Tibial artery (tissue), 4 donors: Measurements from ENCODE around the gene CEBPZOS.

Source experiments
- DNase-seq, 2 donors: peaks; one replicate each; pipeline ENCODE4 v3.0.0-alpha.2; 2019
- H3K27ac ChIP-seq, 2 donors: fragments of 200-600 bp; sonication (generic) in 1 of 2; 1 replicate in 1 of 2; 2 replicates in 1 of 2; pipeline ENCODE4 v1.5.1; 2018 to 2019; ENCODE audit warnings: mild to moderate bottlenecking in 1 of 2
- H3K27me3 ChIP-seq, 2 donors: fragments of 200-600 bp; sonication (generic) in 1 of 2; one replicate each; pipeline versions ENCODE4 v1.5.1 to v1.6.0; 2016 to 2019
- H3K36me3 ChIP-seq, 3 donors: fragments of 200-600 bp; sonication (generic) in 2 of 3; one replicate each; pipeline ENCODE4 v1.5.1; 2016 to 2019; ENCODE audit warnings: mild to moderate bottlenecking in 2 of 3
- H3K4me1 ChIP-seq, 4 donors: fragments of 200-600 bp; sonication (generic) in 2 of 4; 1 replicate in 3 of 4; 2 replicates in 1 of 4; pipeline ENCODE4 v1.5.1; 2016 to 2019
- H3K4me3 ChIP-seq, 2 donors: fragments of 200-600 bp; sonication (generic) in 1 of 2; 1 replicate in 1 of 2; 2 replicates in 1 of 2; pipeline ENCODE4 v1.5.1; 2018 to 2019; ENCODE audit warnings: mild to moderate bottlenecking in 2 of 2
- H3K9me3 ChIP-seq, 3 donors: fragments of 200-600 bp; sonication (generic) in 1 of 3; one replicate each; pipeline ENCODE4 v1.5.1; 2016 to 2019
- CTCF ChIP-seq, 2 experiments: fragments of 200-600 bp in 1 of 2; fragments of 450-650 bp in 1 of 2; IDR thresholded peaks; one replicate each; pipeline ENCODE4 v1.5.1; 2017 to 2019; ENCODE audit warnings: antibody characterized with exemption in 2 of 2, mild to moderate bottlenecking in 1 of 2, moderate library complexity in 1 of 2
- intact Hi-C: fragments of 100-400 bp; cut with DNase I; formaldehyde crosslinking; loops from one replicate; pipeline ENCODE4 v1.15.0; 2023; ENCODE audit warnings: low total_unique reads

Gene CEBPZOS

GRCh38 chr2:37188570-37188969, 7.7 kb upstream of the CEBPZOS start, which contains the start of gene SULT6B1:
TSS of gene SULT6B1 (minus strand) at chr2:37188670. CDS start at chr2:37188640, 30 bp downstream.
- H3K4me3 ChIP-seq: no peak within 1 kb of the TSS
- no peaks in the 10 kb centered on the region for H3K9me3 ChIP-seq
- no peak for DNase-seq
- H3K36me3 ChIP-seq: no peaks in the 10 kb centered on the region
- H3K27ac ChIP-seq: no peak within 1 kb of the TSS
- no peaks in the 10 kb centered on the region for H3K4me1 ChIP-seq
- intact Hi-C loops: no loop called here
- no peak for TF ChIP-seq CTCF (IDR thresholded peaks at IDR 0.05)
- H3K27me3 ChIP-seq: peaks cover 0 to 4% of the 10 kb centered on the region in 2 donors

- Histone ChIP-seq H3K36me3 (no peaks in the 10 kb centered on the region), H3K27me3 (peaks cover 0 to 4% of the 10 kb centered on the region in 2 donors), H3K27ac (no peak overlapping the region), H3K4me1 (no peaks in the 10 kb centered on the region), H3K4me3 (no peak overlapping the region), H3K9me3 (no peaks in the 10 kb centered on the region)
- no peak for TF ChIP-seq CTCF (IDR thresholded peaks at IDR 0.05)
- no peak for DNase-seq
- intact Hi-C loops: no loop called here
Observed at GRCh38 chr2:37189452-37190153, 6.7 kb upstream of the CEBPZOS start.

GRCh38 chr2:37190290-37190689, 6.0 kb upstream of the CEBPZOS start:
- Histone ChIP-seq H3K27me3 (peaks cover 0 to 4% of the 10 kb centered on the region in 2 donors), H3K4me1 (no peaks in the 10 kb centered on the region)

GRCh38 chr2:37191253-37191652, 5.0 kb upstream of the CEBPZOS start:
- no peaks in the 10 kb centered on the region for H3K4me1 ChIP-seq
- no peaks in the 10 kb centered on the region for H3K9me3 ChIP-seq
- no peak for DNase-seq
- intact Hi-C loops: no loop called here
- TF ChIP-seq CTCF (IDR thresholded peaks at IDR 0.05): no peak
- no peak overlapping the region for H3K27ac ChIP-seq
- H3K36me3 ChIP-seq: no peaks in the 10 kb centered on the region
- peaks cover 0 to 4% of the 10 kb centered on the region in 2 donors for H3K27me3 ChIP-seq
- no peak overlapping the region for H3K4me3 ChIP-seq

More at GRCh38 chr2:37190290-37190689, 6.0 kb upstream of the CEBPZOS start:
- intact Hi-C loops: no loop called here
- Histone ChIP-seq H3K27ac (no peak overlapping the region), H3K36me3 (no peaks in the 10 kb centered on the region), H3K9me3 (no peaks in the 10 kb centered on the region), H3K4me3 (no peak overlapping the region)
- TF ChIP-seq CTCF (IDR thresholded peaks at IDR 0.05): no peak
- no peak for DNase-seq

- intact Hi-C loops: no loop called here
- H3K27me3 ChIP-seq: peaks cover 0 to 4% of the 10 kb centered on the region in 2 donors
- no peak for DNase-seq
- H3K9me3 ChIP-seq: no peaks in the 10 kb centered on the region
- no peak overlapping the region for H3K27ac ChIP-seq
- H3K36me3 ChIP-seq: no peaks in the 10 kb centered on the region
- H3K4me3 ChIP-seq: no peak overlapping the region
- no peaks in the 10 kb centered on the region for H3K4me1 ChIP-seq
- no peak for TF ChIP-seq CTCF (IDR thresholded peaks at IDR 0.05)
Observed at GRCh38 chr2:37191747-37192146, 4.5 kb upstream of the CEBPZOS start.
